ENCODE results near the gene PTPN3. TPM values are rescaled to one million over a fixed set of nuclear protein-coding genes. Genes with fewer than 3 reads are reported as not detected.

Gene PTPN3
- total and polyA plus RNA-seq, 9 of the 15 experiments (the other 6 are each of a cell fraction or from before 2014, with no cell fraction given) = 0.02 TPM; not detected in 8

DNA sequence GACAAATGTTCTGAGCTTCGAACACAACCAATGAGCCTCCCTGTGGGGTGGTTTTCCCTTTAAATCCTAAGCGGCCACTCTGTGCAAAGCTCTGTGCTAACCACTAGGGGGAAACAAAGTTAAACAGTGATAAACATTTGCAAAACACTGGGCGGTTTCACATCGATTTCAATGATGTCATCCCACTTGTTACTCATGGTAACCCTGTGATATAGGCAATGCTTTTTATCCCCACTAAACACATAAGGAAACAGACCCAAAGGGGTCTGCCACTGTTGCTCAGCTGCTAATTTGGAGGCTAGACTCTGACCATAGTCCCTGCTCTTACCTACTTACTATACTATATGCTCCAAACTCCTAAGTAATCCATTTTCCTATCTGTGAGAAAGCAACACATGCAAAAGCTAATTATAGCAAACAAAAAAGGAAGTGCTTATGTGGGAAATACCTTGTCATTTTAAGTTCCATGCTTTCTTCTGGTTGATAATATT, 57.3 kb downstream of the PTPN3 start (continued):
- TF ChIP-seq UBTF (IDR thresholded peaks at IDR 0.05; ENCODE audit: borderline replicate concordance in 1 of 2, low read depth in 2 of 2, low read length in 2 of 2) = no peak
- no peak for TF ChIP-seq DDX20 (tag; IDR thresholded peaks at IDR 0.05; ENCODE audit: low read depth)
- no peak for TF ChIP-seq ZNF134 (CRISPR knock-in tag; conservative IDR thresholded peaks at IDR 0.05)
- TF ChIP-seq BRF2 (IDR thresholded peaks at IDR 0.05; ENCODE audit: borderline replicate concordance, insufficient read depth, insufficient read length) = no peak
- TF ChIP-seq ZNF263 (CRISPR knock-in tag; IDR thresholded peaks at IDR 0.05; ENCODE audit: borderline replicate concordance) = no peak
- TF ChIP-seq EZH2 (IDR thresholded peaks at IDR 0.05; ENCODE audit: borderline replicate concordance, low read depth, low read length) = no peak
- peak; percentile 53 to 72 for TF ChIP-seq RAD21 (CRISPR knock-in tag; conservative IDR thresholded peaks at IDR 0.05 in 1 of 2, IDR thresholded peaks at IDR 0.05 in 1 of 2)
- no peak for TF ChIP-seq RB1 (IDR thresholded peaks at IDR 0.05; ENCODE audit: low read depth)
- TF ChIP-seq SUPT5H (IDR thresholded peaks at IDR 0.05) = no peak
- no peak for TF ChIP-seq ZNF780A (CRISPR knock-in tag; IDR thresholded peaks at IDR 0.05)
- TF ChIP-seq CREM (IDR thresholded peaks at IDR 0.05; ENCODE audit: low read depth) = peak; percentile 46; the same call in 1 of the 2 replicates
- TF ChIP-seq, protein P1, sequence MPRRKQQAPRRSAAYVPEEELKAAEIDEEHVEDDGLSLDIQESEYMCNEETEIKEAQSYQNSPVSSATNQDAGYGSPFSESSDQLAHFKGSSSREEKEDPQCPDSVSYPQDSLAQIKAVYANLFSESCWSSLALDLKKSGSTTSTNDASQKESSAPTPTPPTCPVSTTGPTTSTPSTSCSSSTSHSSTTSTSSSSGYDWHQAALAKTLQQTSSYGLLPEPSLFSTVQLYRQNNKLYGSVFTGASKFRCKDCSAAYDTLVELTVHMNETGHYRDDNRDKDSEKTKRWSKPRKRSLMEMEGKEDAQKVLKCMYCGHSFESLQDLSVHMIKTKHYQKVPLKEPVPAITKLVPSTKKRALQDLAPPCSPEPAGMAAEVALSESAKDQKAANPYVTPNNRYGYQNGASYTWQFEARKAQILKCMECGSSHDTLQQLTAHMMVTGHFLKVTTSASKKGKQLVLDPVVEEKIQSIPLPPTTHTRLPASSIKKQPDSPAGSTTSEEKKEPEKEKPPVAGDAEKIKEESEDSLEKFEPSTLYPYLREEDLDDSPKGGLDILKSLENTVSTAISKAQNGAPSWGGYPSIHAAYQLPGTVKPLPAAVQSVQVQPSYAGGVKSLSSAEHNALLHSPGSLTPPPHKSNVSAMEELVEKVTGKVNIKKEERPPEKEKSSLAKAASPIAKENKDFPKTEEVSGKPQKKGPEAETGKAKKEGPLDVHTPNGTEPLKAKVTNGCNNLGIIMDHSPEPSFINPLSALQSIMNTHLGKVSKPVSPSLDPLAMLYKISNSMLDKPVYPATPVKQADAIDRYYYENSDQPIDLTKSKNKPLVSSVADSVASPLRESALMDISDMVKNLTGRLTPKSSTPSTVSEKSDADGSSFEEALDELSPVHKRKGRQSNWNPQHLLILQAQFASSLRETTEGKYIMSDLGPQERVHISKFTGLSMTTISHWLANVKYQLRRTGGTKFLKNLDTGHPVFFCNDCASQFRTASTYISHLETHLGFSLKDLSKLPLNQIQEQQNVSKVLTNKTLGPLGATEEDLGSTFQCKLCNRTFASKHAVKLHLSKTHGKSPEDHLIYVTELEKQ (CRISPR knock-in tag; IDR thresholded peaks at IDR 0.05) = no peak
- TF ChIP-seq PHB (CRISPR knock-in tag; IDR thresholded peaks at IDR 0.05) = no peak
- TF ChIP-seq MCM2 (IDR thresholded peaks at IDR 0.05; ENCODE audit: low read depth) = no peak
- TF ChIP-seq ZBTB9 (CRISPR knock-in tag; IDR thresholded peaks at IDR 0.05) = no peak
- no peak for TF ChIP-seq MAFF (IDR thresholded peaks at IDR 0.05; ENCODE audit: low read length)
- no peak for TF ChIP-seq PCBP2 (IDR thresholded peaks at IDR 0.05; ENCODE audit: low read depth, low read length, poor library complexity, severe bottlenecking)
- no peak for TF ChIP-seq ZNF655 (CRISPR knock-in tag; IDR thresholded peaks at IDR 0.05)
